Measurements from ENCODE around the gene SCLT1.

SCLT1 gene

DNA sequence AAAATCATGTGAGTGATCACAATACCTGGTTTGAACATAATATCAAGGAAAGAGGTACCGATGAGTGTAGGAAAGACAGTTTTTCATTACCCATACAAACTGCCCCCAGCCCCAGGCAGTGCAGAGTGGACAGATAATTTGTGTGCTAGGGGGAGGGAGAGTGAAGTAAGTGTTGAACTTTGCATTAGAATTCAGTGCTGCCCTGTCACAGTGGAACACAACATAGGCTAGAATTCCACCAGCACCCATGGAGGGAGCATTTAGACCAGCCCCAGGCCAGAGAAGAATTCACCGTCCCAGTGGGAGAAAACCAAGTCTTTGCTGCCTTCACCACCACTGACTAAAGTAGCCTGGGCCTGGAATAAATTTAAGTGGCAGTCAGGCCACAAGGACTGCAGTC lies 107.3 kb downstream of the SCLT1 start:
- no peak overlapping the region for H3K27ac ChIP-seq (ENCODE audit: low read length)
- no peak overlapping the region for H3K9ac ChIP-seq (ENCODE audit: low read depth, low read length)

DNA sequence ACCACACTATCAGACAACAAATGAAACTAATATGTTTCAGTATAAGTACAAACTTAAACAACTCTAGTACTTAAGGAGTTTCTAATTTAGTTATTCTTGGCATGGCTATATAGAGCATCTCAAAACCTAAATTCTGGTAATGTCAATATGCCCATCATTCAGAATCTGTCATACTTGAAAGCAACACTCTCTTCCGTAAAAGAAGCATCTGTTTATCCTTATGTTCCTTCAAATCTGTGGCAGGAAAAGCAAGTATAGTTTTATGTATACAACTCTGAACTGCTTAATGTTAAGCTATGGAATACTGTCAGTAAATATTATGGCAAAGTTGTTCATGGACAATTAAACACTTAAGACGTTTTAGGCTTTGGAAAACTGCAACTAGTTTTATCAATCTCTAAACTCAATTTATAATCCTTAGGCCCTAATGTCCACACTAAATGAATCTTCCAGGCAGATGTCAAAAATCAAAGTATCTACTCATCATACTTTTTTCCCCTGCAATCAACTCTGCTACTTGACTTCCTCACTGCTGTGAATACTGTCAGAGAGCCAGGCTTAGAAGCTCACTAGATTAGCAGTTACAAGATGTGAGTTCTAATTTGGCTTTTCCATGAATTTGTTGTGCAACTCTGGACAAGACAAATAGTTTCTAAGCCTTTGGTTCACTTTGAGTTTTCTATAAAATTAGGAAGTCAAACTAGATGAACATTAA lies 109.4 kb downstream of the SCLT1 start:
- H3K27me3 ChIP-seq (ENCODE audit: insufficient read depth, low read length): no peaks in the 10 kb centered on the region
- no peaks in the 10 kb centered on the region for H3K9me3 ChIP-seq (ENCODE audit: insufficient read depth, low read depth, low read length)
- no peak overlapping the region for H3K27ac ChIP-seq (ENCODE audit: low read length)
- H3K9ac ChIP-seq (ENCODE audit: low read depth, low read length): no peak overlapping the region
- no peaks in the 10 kb centered on the region for H3K4me1 ChIP-seq (ENCODE audit: insufficient read depth, low read length)
- no peaks in the 10 kb centered on the region for H3K36me3 ChIP-seq (ENCODE audit: insufficient read depth, low read depth, low read length)
- H3K4me3 ChIP-seq (ENCODE audit: low read length): no peak overlapping the region

More for the DNA sequence above, 107.3 kb downstream of the SCLT1 start:
- Histone ChIP-seq H3K4me1 (ENCODE audit: insufficient read depth, low read length) (no peaks in the 10 kb centered on the region), H3K4me3 (ENCODE audit: low read length) (no peak overlapping the region), H3K27me3 (ENCODE audit: insufficient read depth, low read length) (no peaks in the 10 kb centered on the region), H3K36me3 (ENCODE audit: insufficient read depth, low read depth, low read length) (no peaks in the 10 kb centered on the region), H3K9me3 (ENCODE audit: insufficient read depth, low read depth, low read length) (no peaks in the 10 kb centered on the region)

DNA sequence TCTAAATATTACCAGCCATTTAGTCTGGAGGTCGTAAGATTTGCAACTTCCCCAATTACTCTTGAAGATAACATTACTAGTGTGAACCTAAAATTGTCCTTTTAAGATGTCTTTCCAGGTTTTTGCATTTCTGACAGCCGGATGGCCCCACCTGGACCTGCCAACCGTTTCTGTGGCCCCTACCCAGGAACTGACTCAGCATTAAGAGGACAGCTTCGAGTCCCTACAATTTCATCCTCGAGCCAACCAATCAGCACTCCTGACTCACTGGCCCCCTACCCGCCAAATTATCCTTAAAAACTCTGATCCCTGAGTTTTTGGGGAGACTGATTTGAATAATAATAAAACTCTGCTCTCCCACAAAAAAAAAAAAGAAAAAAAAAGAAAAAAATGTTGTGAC lies 112.0 kb downstream of the SCLT1 start:
- H3K27ac ChIP-seq (ENCODE audit: low read length): no peak overlapping the region
- no peaks in the 10 kb centered on the region for H3K9me3 ChIP-seq (ENCODE audit: insufficient read depth, low read depth, low read length)
- H3K9ac ChIP-seq (ENCODE audit: low read depth, low read length): no peak overlapping the region
- H3K27me3 ChIP-seq (ENCODE audit: insufficient read depth, low read length): no peaks in the 10 kb centered on the region
- H3K36me3 ChIP-seq (ENCODE audit: insufficient read depth, low read depth, low read length): no peaks in the 10 kb centered on the region
- H3K4me3 ChIP-seq (ENCODE audit: low read length): no peak overlapping the region
- H3K4me1 ChIP-seq (ENCODE audit: insufficient read depth, low read length): no peaks in the 10 kb centered on the region

DNA sequence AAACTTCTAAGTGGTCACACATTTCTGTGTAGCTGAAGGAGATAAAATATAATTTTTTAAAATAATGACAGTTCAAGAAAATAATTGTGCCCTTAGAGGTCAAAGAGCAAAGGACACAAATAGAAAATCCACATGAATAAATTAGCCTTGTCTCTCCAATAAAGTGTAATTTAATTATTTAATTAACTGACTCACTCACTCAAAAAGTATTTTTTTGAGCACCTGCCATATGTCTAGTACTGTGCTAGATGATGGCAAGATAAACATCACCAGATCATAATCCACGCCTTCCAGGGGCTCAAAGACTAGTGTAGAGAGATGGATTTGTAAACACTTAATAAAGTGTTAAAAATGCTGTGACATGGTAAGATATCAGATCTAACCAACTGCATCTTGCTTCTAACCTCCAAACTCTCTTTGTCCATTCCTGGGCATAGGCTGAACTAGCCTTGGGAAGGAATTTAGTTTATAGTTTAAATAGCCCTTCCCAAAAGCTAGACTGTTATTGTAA lies 112.5 kb downstream of the SCLT1 start:
- no peak overlapping the region for H3K27ac ChIP-seq (ENCODE audit: low read length)
- no peak overlapping the region for H3K9ac ChIP-seq (ENCODE audit: low read depth, low read length)

DNA sequence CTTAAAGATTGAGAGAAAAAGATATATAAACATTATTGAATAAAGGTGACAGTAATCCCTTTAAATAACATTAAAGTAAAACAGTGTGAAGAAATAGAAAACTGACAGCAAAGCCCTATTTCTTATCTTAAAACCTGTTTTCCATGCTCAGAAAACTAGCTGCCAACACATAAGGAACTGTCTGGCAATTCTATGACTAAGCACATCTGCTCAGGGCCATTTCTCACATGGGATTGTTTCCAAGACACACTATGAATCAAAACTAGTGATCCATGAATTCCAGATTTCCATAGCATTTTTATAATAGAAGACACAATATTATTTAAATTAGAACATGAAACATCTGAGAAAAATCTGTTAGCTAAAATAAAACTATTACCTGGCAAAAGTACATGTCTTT lies 113.4 kb downstream of the SCLT1 start:
- no peak overlapping the region for H3K4me3 ChIP-seq (ENCODE audit: low read length)
- no peaks in the 10 kb centered on the region for H3K4me1 ChIP-seq (ENCODE audit: insufficient read depth, low read length)
- H3K27me3 ChIP-seq (ENCODE audit: insufficient read depth, low read length): no peaks in the 10 kb centered on the region
- H3K27ac ChIP-seq (ENCODE audit: low read length): no peak overlapping the region
- H3K9ac ChIP-seq (ENCODE audit: low read depth, low read length): no peak overlapping the region
- H3K36me3 ChIP-seq (ENCODE audit: insufficient read depth, low read depth, low read length): no peaks in the 10 kb centered on the region
- H3K9me3 ChIP-seq (ENCODE audit: insufficient read depth, low read depth, low read length): no peaks in the 10 kb centered on the region

More for the DNA sequence above, 112.5 kb downstream of the SCLT1 start:
- no peaks in the 10 kb centered on the region for H3K9me3 ChIP-seq (ENCODE audit: insufficient read depth, low read depth, low read length)
- H3K36me3 ChIP-seq (ENCODE audit: insufficient read depth, low read depth, low read length): no peaks in the 10 kb centered on the region
- no peaks in the 10 kb centered on the region for H3K4me1 ChIP-seq (ENCODE audit: insufficient read depth, low read length)
- H3K4me3 ChIP-seq (ENCODE audit: low read length): no peak overlapping the region
- no peaks in the 10 kb centered on the region for H3K27me3 ChIP-seq (ENCODE audit: insufficient read depth, low read length)

DNA sequence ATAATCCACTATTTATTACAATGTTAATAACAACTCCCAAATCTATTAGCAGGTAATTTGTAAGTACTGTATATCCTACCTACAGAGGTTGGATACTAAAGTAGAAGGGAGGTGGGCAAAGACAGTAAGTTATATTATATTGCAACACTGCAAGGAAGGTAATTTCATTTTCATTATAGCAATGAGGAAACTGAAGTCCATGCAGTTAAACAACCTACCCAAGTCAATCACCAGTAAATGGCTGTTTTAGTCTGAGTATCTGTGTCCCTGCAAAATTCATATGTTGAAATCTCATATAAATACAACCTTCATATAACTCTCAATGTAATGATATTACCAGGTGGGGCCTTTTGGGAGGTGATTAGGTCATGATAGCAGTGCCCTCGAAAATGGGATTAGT lies 114.4 kb downstream of the SCLT1 start:
- Histone ChIP-seq H3K4me3 (ENCODE audit: low read length) (no peak overlapping the region), H3K9me3 (ENCODE audit: insufficient read depth, low read depth, low read length) (no peaks in the 10 kb centered on the region), H3K36me3 (ENCODE audit: insufficient read depth, low read depth, low read length) (no peaks in the 10 kb centered on the region), H3K4me1 (ENCODE audit: insufficient read depth, low read length) (no peaks in the 10 kb centered on the region), H3K27me3 (ENCODE audit: insufficient read depth, low read length) (no peaks in the 10 kb centered on the region), H3K27ac (ENCODE audit: low read length) (no peak overlapping the region), H3K9ac (ENCODE audit: low read depth, low read length) (no peak overlapping the region)

DNA sequence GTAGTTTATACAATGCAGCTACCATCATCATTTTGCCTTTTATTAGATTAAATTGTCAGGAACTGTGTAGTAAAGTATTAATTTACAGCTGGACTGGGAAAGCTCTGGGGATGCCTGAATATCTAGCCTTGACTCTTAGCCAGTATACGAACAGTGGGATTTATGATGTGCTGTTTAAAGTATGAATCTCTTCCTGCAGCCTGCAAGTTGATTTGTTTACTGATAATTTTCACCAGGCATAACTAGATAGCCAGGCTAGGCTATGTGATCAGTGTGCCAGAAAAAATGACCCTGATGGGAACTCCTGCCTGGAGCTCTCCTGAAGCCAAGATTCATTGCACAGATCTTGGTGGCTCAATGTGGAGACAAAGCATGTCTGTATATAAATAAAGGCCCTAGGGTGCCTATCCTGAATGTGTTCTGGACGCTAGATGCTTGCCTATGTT lies 119.2 kb downstream of the SCLT1 start:
- no peaks in the 10 kb centered on the region for H3K4me1 ChIP-seq (ENCODE audit: insufficient read depth, low read length)
- H3K27ac ChIP-seq (ENCODE audit: low read length): no peak overlapping the region
- H3K27me3 ChIP-seq (ENCODE audit: insufficient read depth, low read length): no peaks in the 10 kb centered on the region
- H3K36me3 ChIP-seq (ENCODE audit: insufficient read depth, low read depth, low read length): no peaks in the 10 kb centered on the region
- H3K4me3 ChIP-seq (ENCODE audit: low read length): no peak overlapping the region
- H3K9ac ChIP-seq (ENCODE audit: low read depth, low read length): no peak overlapping the region
- no peaks in the 10 kb centered on the region for H3K9me3 ChIP-seq (ENCODE audit: insufficient read depth, low read depth, low read length)

DNA sequence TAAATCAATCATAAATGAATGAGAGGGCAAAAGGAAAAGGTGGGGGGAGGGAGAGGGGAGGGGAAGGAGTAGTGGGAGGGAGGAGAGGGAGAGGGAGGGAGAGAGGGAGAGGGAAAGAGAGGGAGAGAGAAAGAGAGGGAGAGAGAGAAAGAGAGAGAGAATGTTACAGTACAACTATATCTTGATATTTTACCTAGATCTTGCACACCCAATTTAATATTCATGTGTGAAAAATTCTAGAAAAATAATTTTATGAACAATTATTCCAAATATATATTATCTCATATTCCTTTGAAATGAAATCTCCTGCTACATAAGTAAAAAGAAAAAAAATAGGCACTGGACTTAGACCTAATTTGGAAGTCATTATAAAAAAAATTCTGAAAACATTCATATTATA lies 120.0 kb downstream of the SCLT1 start:
- Histone ChIP-seq H3K9ac (ENCODE audit: low read depth, low read length) (no peak overlapping the region), H3K36me3 (ENCODE audit: insufficient read depth, low read depth, low read length) (no peaks in the 10 kb centered on the region), H3K27ac (ENCODE audit: low read length) (no peak overlapping the region), H3K4me1 (ENCODE audit: insufficient read depth, low read length) (no peaks in the 10 kb centered on the region), H3K27me3 (ENCODE audit: insufficient read depth, low read length) (no peaks in the 10 kb centered on the region), H3K4me3 (ENCODE audit: low read length) (no peak overlapping the region), H3K9me3 (ENCODE audit: insufficient read depth, low read depth, low read length) (no peaks in the 10 kb centered on the region)

DNA sequence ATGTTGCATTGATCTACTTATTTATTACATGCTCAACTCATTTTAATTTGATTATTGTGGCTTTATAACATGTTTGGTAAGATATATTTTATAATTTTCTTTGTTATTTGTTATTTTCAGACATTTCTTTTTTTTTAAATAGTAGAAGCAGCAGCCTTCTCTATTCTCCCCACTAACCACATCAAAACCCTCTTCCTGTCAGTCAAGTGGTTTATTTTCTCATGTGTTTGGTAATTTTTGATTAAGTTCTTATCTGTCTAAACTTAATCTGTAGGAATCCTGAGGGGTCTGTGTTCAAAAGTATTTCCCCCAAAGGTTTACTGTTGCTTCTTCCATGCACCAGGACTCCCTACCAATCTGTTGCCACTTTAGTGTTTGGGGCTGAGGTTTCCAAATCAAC lies 131.9 kb downstream of the SCLT1 start:
- H3K36me3 ChIP-seq (ENCODE audit: insufficient read depth, low read depth, low read length): no peaks in the 10 kb centered on the region
- no peak overlapping the region for H3K27ac ChIP-seq (ENCODE audit: low read length)
- no peak overlapping the region for H3K4me3 ChIP-seq (ENCODE audit: low read length)
- no peaks in the 10 kb centered on the region for H3K27me3 ChIP-seq (ENCODE audit: insufficient read depth, low read length)
- no peaks in the 10 kb centered on the region for H3K4me1 ChIP-seq (ENCODE audit: insufficient read depth, low read length)
- H3K9me3 ChIP-seq (ENCODE audit: insufficient read depth, low read depth, low read length): no peaks in the 10 kb centered on the region
- no peak overlapping the region for H3K9ac ChIP-seq (ENCODE audit: low read depth, low read length)

DNA sequence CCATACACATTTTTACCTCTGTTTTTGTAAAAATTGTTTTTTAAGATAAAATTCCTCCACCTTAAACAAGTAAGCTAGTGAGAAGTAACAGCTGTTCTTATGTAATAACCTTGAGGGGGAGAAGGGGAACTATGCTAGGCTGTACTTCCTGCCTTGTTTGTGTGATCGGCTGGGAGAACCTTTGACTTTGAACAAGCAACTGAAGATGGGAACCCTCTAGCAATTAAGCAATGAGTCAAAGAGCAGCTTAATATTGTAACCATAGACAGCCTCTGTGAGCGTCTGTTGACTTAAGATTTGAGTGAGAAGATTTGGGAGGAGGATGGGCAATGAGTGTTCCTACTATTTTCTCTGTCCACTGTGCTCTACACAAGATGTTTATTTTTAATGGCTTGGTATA lies 135.1 kb downstream of the SCLT1 start:
- no peak overlapping the region for H3K27ac ChIP-seq (ENCODE audit: low read length)
- no peak overlapping the region for H3K9ac ChIP-seq (ENCODE audit: low read depth, low read length)
- no peaks in the 10 kb centered on the region for H3K27me3 ChIP-seq (ENCODE audit: insufficient read depth, low read length)
- no peaks in the 10 kb centered on the region for H3K36me3 ChIP-seq (ENCODE audit: insufficient read depth, low read depth, low read length)
- no peak overlapping the region for H3K4me3 ChIP-seq (ENCODE audit: low read length)
- H3K4me1 ChIP-seq (ENCODE audit: insufficient read depth, low read length): no peaks in the 10 kb centered on the region
- no peaks in the 10 kb centered on the region for H3K9me3 ChIP-seq (ENCODE audit: insufficient read depth, low read depth, low read length)

DNA sequence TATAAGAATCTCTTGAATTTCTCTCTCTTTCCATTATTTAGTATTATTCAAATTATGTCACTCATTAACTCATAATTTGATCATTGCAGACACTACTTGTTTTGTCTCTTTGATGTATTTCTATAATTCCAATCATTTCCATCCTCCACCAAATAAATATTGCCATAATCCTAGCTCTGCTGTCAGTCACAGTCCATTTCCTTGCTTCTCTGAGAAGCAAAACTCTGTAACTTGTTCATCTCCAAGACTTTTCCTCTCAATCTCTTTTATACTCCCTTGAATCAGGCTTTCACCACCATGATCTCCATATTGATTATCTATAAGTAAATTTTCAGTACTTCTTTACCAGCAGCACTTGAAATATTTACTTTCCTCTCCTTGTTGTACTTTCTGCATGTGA lies 135.9 kb downstream of the SCLT1 start:
- no peak overlapping the region for H3K4me3 ChIP-seq (ENCODE audit: low read length)
- H3K9me3 ChIP-seq (ENCODE audit: insufficient read depth, low read depth, low read length): no peaks in the 10 kb centered on the region
- H3K9ac ChIP-seq (ENCODE audit: low read depth, low read length): no peak overlapping the region

DNA sequence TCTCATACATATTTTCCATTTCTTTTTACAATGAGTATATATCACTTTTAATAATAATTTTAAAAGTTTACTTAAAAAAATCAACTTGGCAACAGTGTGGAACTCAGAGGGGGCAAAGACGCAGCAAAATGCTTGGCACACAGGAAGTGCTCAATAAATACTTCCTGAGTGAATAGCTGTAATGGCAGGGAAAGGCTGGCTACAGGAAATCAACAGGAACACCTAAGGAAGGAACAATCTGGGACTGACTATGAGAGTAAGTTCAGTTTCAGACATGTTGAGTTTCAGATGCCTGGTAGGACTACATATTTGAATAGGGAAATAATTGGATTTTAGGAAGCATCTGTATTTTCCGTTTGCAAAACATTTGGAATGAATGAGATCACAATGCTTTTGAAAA lies 137.6 kb downstream of the SCLT1 start:
- no peaks in the 10 kb centered on the region for H3K4me1 ChIP-seq (ENCODE audit: insufficient read depth, low read length)
- H3K27ac ChIP-seq (ENCODE audit: low read length): no peak overlapping the region
- H3K9me3 ChIP-seq (ENCODE audit: insufficient read depth, low read depth, low read length): no peaks in the 10 kb centered on the region
- no peak overlapping the region for H3K9ac ChIP-seq (ENCODE audit: low read depth, low read length)
- H3K27me3 ChIP-seq (ENCODE audit: insufficient read depth, low read length): no peaks in the 10 kb centered on the region
- no peaks in the 10 kb centered on the region for H3K36me3 ChIP-seq (ENCODE audit: insufficient read depth, low read depth, low read length)
- H3K4me3 ChIP-seq (ENCODE audit: low read length): no peak overlapping the region

More for the DNA sequence above, 135.9 kb downstream of the SCLT1 start:
- H3K36me3 ChIP-seq (ENCODE audit: insufficient read depth, low read depth, low read length): no peaks in the 10 kb centered on the region
- H3K27ac ChIP-seq (ENCODE audit: low read length): no peak overlapping the region
- H3K4me1 ChIP-seq (ENCODE audit: insufficient read depth, low read length): no peaks in the 10 kb centered on the region
- H3K27me3 ChIP-seq (ENCODE audit: insufficient read depth, low read length): no peaks in the 10 kb centered on the region
